HepG2 (cell line): ENCODE data around the gene SAP130. TPM values are rescaled to one million over a fixed set of nuclear protein-coding genes. Genes with fewer than 3 reads are reported as not detected.
A peak's percentile ranks its signal among the peaks of the same experiment; 100 is the strongest.

Experiments used
- ATAC-seq: fragments of 200-7000 bp; cut with Tn5 transposase; 3 replicates; pipeline ENCODE4 v1.9.1; 2020; ENCODE audit warnings: mild to moderate bottlenecking, moderate library complexity
- BruUV-seq: library from RNA; stranded (reverse); fragments of 400-500 nt; replicated peaks from 2 replicates; lab custom pipeline; 2021; lab: Mats Ljungman, UMichigan
- CTCF ChIA-PET: fragments of 300-600 bp; formaldehyde crosslinking; extraction: SDS; loops from one replicate; lab custom pipeline; 2021; ENCODE audit warnings: low total read pairs, inconsistent platforms, low intra/inter-chr PET ratio; lab: Yijun Ruan, JAX
- POLR2A ChIA-PET: fragments of 350-600 bp; sonication (Branson Sonifier 250); formaldehyde crosslinking; loops from one replicate; lab custom pipeline; 2020; ENCODE audit warnings: antibody characterized with exemption, inconsistent platforms; lab: Yijun Ruan, JAX
- DNase-seq: peaks from one replicate; pipeline ENCODE4 v3.0.0-alpha.2; 2015; ENCODE audit warnings: low spot score
- FAIRE-seq: peaks from 3 replicates; lab custom pipeline; 2011; peaks lifted over from hg19 to GRCh38; lab: Jason Lieb, UNC
- H2AFZ ChIP-seq: one replicate; pipeline ENCODE4 v1.6.1; 2011; ENCODE audit warnings: low read length, inconsistent platforms
- H3K27ac ChIP-seq: fragments of 300-600 bp; 3 replicates; pipeline ENCODE4 v1.8.0; 2011; ENCODE audit warnings: mixed run types, mild to moderate bottlenecking, mixed read lengths, low read length, inconsistent platforms; ENCODE audit not compliant: insufficient read depth; ENCODE audit errors: extremely low read length
- H3K27me3 ChIP-seq, 2 experiments: fragments of 200-600 bp in 1 of 2; 2 replicates in 1 of 2; 3 replicates in 1 of 2; pipeline versions ENCODE4 v1.6.0 to v1.8.0; 2011; ENCODE audit warnings: low read length in 2 of 2, mild to moderate bottlenecking in 2 of 2, moderate library complexity in 2 of 2, inconsistent platforms in 1 of 2; ENCODE audit not compliant: insufficient read depth in 2 of 2, control insufficient read depth in 1 of 2
- H3K36me3 ChIP-seq, 2 experiments: fragments of 200-600 bp in 1 of 2; replicated peaks in 1 of 2; 2 replicates in 1 of 2; 3 replicates in 1 of 2; pipeline versions ENCODE4 v1.5.1 to v1.8.0; 2011; ENCODE audit warnings: low read length in 2 of 2, inconsistent platforms in 1 of 2; ENCODE audit not compliant: insufficient read depth in 2 of 2, control insufficient read depth in 1 of 2
- H3K4me1 ChIP-seq: 2 replicates; pipeline ENCODE4 v1.5.1; 2012; ENCODE audit warnings: low read length, inconsistent platforms; ENCODE audit not compliant: insufficient read depth
- H3K4me2 ChIP-seq: 2 replicates; pipeline ENCODE4 v1.6.0; 2011; ENCODE audit warnings: low read depth, low read length, inconsistent platforms
- H3K4me3 ChIP-seq, 3 experiments: fragments of 200-600 bp in 1 of 3; sonication (generic), shearing (Covaris generic) in 1 of 3; replicated peaks in 1 of 3; 2 replicates each; pipeline ENCODE4 v1.5.1; 2011 to 2016; ENCODE audit warnings: low read length in 3 of 3, inconsistent platforms in 2 of 3, low read depth in 2 of 3, mild to moderate bottlenecking in 2 of 3, control low read depth in 1 of 3, mixed read lengths in 1 of 3; ENCODE audit not compliant: insufficient read depth in 1 of 3
- H3K79me2 ChIP-seq: one replicate; pipeline ENCODE4 v1.6.1; 2011; ENCODE audit warnings: low read length, inconsistent platforms; ENCODE audit not compliant: insufficient read depth
- H3K9ac ChIP-seq: 2 replicates; pipeline ENCODE4 v1.6.0; 2011; ENCODE audit warnings: mild to moderate bottlenecking, low read depth, low read length, inconsistent platforms; ENCODE audit not compliant: insufficient read depth
- H3K9me3 ChIP-seq: 2 replicates; pipeline ENCODE4 v1.5.1; 2012; ENCODE audit warnings: mild to moderate bottlenecking, low read length
- H4K20me1 ChIP-seq: 2 replicates; pipeline ENCODE4 v1.6.0; 2011; ENCODE audit warnings: inconsistent platforms, mild to moderate bottlenecking, low read length, moderate library complexity; ENCODE audit not compliant: insufficient read depth
- EP300 ChIP-seq, 3 experiments: sonication (generic) in 1 of 3; formaldehyde crosslinking in 1 of 3; IDR thresholded peaks; 2 replicates each; pipeline versions ENCODE4 v1.5.1 to v1.6.1; 2011 to 2020; ENCODE audit warnings: low read depth in 2 of 3, low read length in 2 of 3, borderline replicate concordance in 1 of 3, improper control_type of control experiment in 1 of 3, mild to moderate bottlenecking in 1 of 3, missing genetic modification reagents in 1 of 3, moderate library complexity in 1 of 3
- HMGA1 ChIP-seq: sonication (generic); formaldehyde crosslinking; conservative IDR thresholded peaks from 2 replicates; pipeline ENCODE4 v1.4.0; 2020; ENCODE audit warnings: missing genetic modification reagents
- JDP2 ChIP-seq: sonication (generic); formaldehyde crosslinking; IDR thresholded peaks from 2 replicates; pipeline ENCODE4 v1.8.1; 2022; ENCODE audit warnings: missing genetic modification reagents, borderline replicate concordance
- MAFF ChIP-seq: IDR thresholded peaks from 2 replicates; pipeline ENCODE4 v1.6.1; 2011; ENCODE audit warnings: low read depth, low read length, improper control_type of control experiment
- MAFK ChIP-seq, 2 experiments: IDR thresholded peaks in 1 of 2; conservative IDR thresholded peaks in 1 of 2; 2 replicates each; pipeline ENCODE4 v1.6.1; 2011; ENCODE audit warnings: improper control_type of control experiment in 2 of 2, low read length in 2 of 2
- NKX3-1 ChIP-seq: sonication (generic); formaldehyde crosslinking; IDR thresholded peaks from 2 replicates; pipeline ENCODE4 v1.5.0; 2020; ENCODE audit warnings: missing genetic modification reagents
- TBP ChIP-seq: sonication (generic); formaldehyde crosslinking; IDR thresholded peaks from 2 replicates; pipeline ENCODE4 v1.5.0; 2020; ENCODE audit warnings: missing genetic modification reagents
- ZBTB39 ChIP-seq: sonication (generic); formaldehyde crosslinking; IDR thresholded peaks from 2 replicates; pipeline ENCODE4 v1.5.0; 2020; ENCODE audit warnings: missing genetic modification reagents
- ZBTB43 ChIP-seq: sonication (generic); formaldehyde crosslinking; conservative IDR thresholded peaks from 2 replicates; pipeline ENCODE4 v1.4.0; 2020; ENCODE audit warnings: missing genetic modification reagents
- ZFP62 ChIP-seq: sonication (generic); formaldehyde crosslinking; IDR thresholded peaks from 2 replicates; pipeline ENCODE4 v1.4.0; 2020; ENCODE audit warnings: missing genetic modification reagents
- ZKSCAN5 ChIP-seq: sonication (generic); formaldehyde crosslinking; IDR thresholded peaks from 2 replicates; pipeline ENCODE4 v1.5.1; 2020; ENCODE audit warnings: mild to moderate bottlenecking, missing genetic modification reagents
- ZNF143 ChIP-seq: sonication (generic); formaldehyde crosslinking; IDR thresholded peaks from 2 replicates; pipeline ENCODE4 v1.4.0; 2020; ENCODE audit warnings: missing genetic modification reagents
- ZNF224 ChIP-seq: sonication (generic); formaldehyde crosslinking; IDR thresholded peaks from 2 replicates; pipeline ENCODE4 v1.5.0; 2020; ENCODE audit warnings: mild to moderate bottlenecking, missing genetic modification reagents
- ZNF530 ChIP-seq: sonication (generic); formaldehyde crosslinking; IDR thresholded peaks from 2 replicates; pipeline ENCODE4 v1.5.0; 2020; ENCODE audit warnings: low read depth, mild to moderate bottlenecking, missing genetic modification reagents
- ZNF564 ChIP-seq: sonication (generic); formaldehyde crosslinking; IDR thresholded peaks from 2 replicates; pipeline ENCODE4 v1.8.1; 2023; ENCODE audit warnings: mild to moderate bottlenecking, missing genetic modification reagents
- ZNF790 ChIP-seq: sonication (generic); formaldehyde crosslinking; IDR thresholded peaks from 2 replicates; pipeline ENCODE4 v1.8.0; 2022; ENCODE audit warnings: missing genetic modification reagents, mild to moderate bottlenecking, borderline replicate concordance
- WGBS: methylation state at CpG from one replicate; pipeline ENCODE4 v1.1.6; 2017; ENCODE audit warnings: low lambda C conversion rate; 5-methylcytosine and 5-hydroxymethylcytosine counted together
- in situ Hi-C: cut with HindIII; loops from 2 replicates; pipeline ENCODE4 v1.10.0; 2017; ENCODE audit warnings: low pct_unique_long_range_greater_than_20kb; ENCODE audit not compliant: extremely low pct_ligation_motif_present
- intact Hi-C: fragments of 100-400 bp; cut with micrococcal nuclease; formaldehyde crosslinking; loops from one replicate; pipeline ENCODE4 v1.10.0; 2022; ENCODE audit not compliant: unreplicated experiment
- polyA plus RNA-seq, 8 experiments: library from polyadenylated mRNA; depleted of rRNA in 3 of 8; stranded (reverse) in 7 of 8; unstranded in 1 of 8; fragments of >200 nt; fragmentation: Illumina TruSeq in 4 of 8; extraction: Trizol in 4 of 8; gene quantifications; 2 replicates each; pipeline versions ENCODE4 v1.2.1 to v1.2.3, GENCODE V29; 2011 to 2016; ENCODE audit warnings: low read depth in 4 of 8, missing spikeins in 1 of 8, mixed read lengths in 1 of 8; ENCODE audit not compliant: insufficient read depth in 1 of 8
- total RNA-seq, 5 experiments: library from RNA; depleted of rRNA; stranded (reverse); fragments of >200 nt; fragmentation: Illumina TruSeq; extraction: Trizol; gene quantifications; 2 replicates each; pipeline ENCODE4 v1.2.3, GENCODE V29; 2016; ENCODE audit warnings: low read depth in 1 of 5
- TF ChIP-seq, protein P1 (sequence below): IDR thresholded peaks from 2 replicates; pipeline ENCODE4 v1.6.1; 2012; ENCODE audit warnings: inconsistent platforms

SAP130 gene
- total and polyA plus RNA-seq, 2 of the 13 experiments (the other 11 are each of a cell fraction or from before 2014, with no cell fraction given) = 11.1 to 18.6 TPM

DNA sequence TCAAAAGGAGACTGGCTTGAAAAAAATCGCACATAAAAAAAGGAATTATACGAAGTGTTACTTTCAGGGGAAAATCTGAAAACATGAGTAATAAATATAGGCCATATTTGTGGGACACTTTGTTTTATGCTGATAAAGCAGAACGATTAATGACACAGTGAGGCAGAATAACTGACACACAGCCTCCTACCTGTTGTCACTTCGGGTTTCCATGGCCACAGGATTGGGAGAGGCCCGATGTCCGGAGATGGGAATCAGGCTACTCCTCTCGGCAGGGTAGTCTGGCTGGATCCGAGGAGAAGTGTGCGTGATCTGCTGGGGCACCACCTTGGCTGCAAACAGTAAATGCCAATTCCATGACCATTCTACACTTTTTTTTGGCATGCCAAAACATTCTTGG lies 31.7 kb downstream of the SAP130 start:
- no peak overlapping the region for H3K27ac ChIP-seq
- intact Hi-C loops (loop anchor here (5.0 kb wide), 1 partner anchor 731 kb away; no protein-coding TSS in a partner anchor), in situ Hi-C loops (no loop called here)
- H2AFZ ChIP-seq = no peak overlapping the region
- BruUV-seq = no TSS peak
- TF ChIP-seq ZNF564 (CRISPR knock-in tag) (no peak), MAFK (conservative IDR thresholded peaks at IDR 0.05 in 1 of 2, IDR thresholded peaks at IDR 0.05 in 1 of 2; ENCODE audit: low read length in 2 of 2) (peak; percentile 90 to 93), MAFF (peak; percentile 86), HMGA1 (CRISPR knock-in tag) (no peak), ZKSCAN5 (CRISPR knock-in tag) (no peak)
- DNase-seq = no peak
- WGBS = 96% methylated on average over 9 of the region's 9 CpGs
- H3K36me3 ChIP-seq = peaks cover 43 to 81% of the 10 kb centered on the region in 2 experiments
- H4K20me1 ChIP-seq = no peaks in the 10 kb centered on the region
- no peak for ATAC-seq
- no peak for FAIRE-seq
- H3K9ac ChIP-seq = no peak overlapping the region
- no peaks in the 10 kb centered on the region for H3K9me3 ChIP-seq
- H3K4me2 ChIP-seq = no peak overlapping the region
- H3K4me1 ChIP-seq = peaks cover 10% of the 10 kb centered on the region
- ChIA-PET POLR2A (no interaction called here), CTCF (no interaction called here)
- no peaks in the 10 kb centered on the region for H3K79me2 ChIP-seq
- no peaks in the 10 kb centered on the region for H3K27me3 ChIP-seq
- H3K4me3 ChIP-seq = no peak overlapping the region

GRCh38 chr2:127995725-127996124 lies 32.1 kb downstream of the SAP130 start:
- no peaks in the 10 kb centered on the region for H3K79me2 ChIP-seq
- peaks cover 41 to 79% of the 10 kb centered on the region in 2 experiments for H3K36me3 ChIP-seq
- CTCF ChIA-PET = no interaction called here
- TF ChIP-seq EP300 (IDR thresholded peaks at IDR 0.05; ENCODE audit: low read depth in 2 of 2, low read length in 2 of 2) (no peak), EP300 (CRISPR knock-in tag; IDR thresholded peaks at IDR 0.05; ENCODE audit: borderline replicate concordance) (no peak), ZNF224 (no peak), ZFP62 (CRISPR knock-in tag) (no peak), ZNF530 (CRISPR knock-in tag) (no peak), ZNF143 (CRISPR knock-in tag) (no peak), NKX3-1 (CRISPR knock-in tag) (no peak), TBP (CRISPR knock-in tag) (no peak), JDP2 (CRISPR knock-in tag) (no peak), ZBTB43 (no peak), ZNF790 (no peak), ZBTB39 (CRISPR knock-in tag) (no peak)
- TF ChIP-seq, protein P1, sequence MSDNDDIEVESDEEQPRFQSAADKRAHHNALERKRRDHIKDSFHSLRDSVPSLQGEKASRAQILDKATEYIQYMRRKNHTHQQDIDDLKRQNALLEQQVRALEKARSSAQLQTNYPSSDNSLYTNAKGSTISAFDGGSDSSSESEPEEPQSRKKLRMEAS = no peak

More at GRCh38 chr2:127995725-127996124, 32.1 kb downstream of the SAP130 start:
- Histone ChIP-seq H3K27me3 (no peaks in the 10 kb centered on the region), H3K4me3 (no peak overlapping the region), H3K4me2 (no peak overlapping the region), H3K9ac (no peak overlapping the region), H4K20me1 (no peaks in the 10 kb centered on the region), H2AFZ (no peak overlapping the region), H3K27ac (no peak overlapping the region), H3K9me3 (no peaks in the 10 kb centered on the region), H3K4me1 (peaks cover 10% of the 10 kb centered on the region)
- 94% methylated on average over 7 of the region's 7 CpGs for WGBS
- no peak for DNase-seq
- FAIRE-seq = no peak
- BruUV-seq = no TSS peak
- intact Hi-C loops = loop anchor here (5.0 kb wide), 1 partner anchor 732 kb away; no protein-coding TSS in a partner anchor
- POLR2A ChIA-PET = no interaction called here
- in situ Hi-C loops = no loop called here
- no peak for ATAC-seq
